Stimulated activated CD8-positive, alpha-beta memory T cell treated with anti-CD3 and anti-CD28 coated beads, Interleukin-15, amount 100 ng/mL, for 1 hour (primary cell): ENCODE results near the gene LYSMD3.

Experiments used
- DNase-seq: peaks from one replicate; pipeline ENCODE4 v3.0.0-alpha.2; 2020; ENCODE audit warnings: low read depth

Gene LYSMD3

GRCh38 chr5:90479611-90480385 is 49.6 kb downstream of the LYSMD3 start:
- DNase-seq = no peak

- DNase-seq = no peak
Measured at GRCh38 chr5:90477621-90478215, 51.7 kb downstream of the LYSMD3 start.

GRCh38 chr5:90477073-90477472 is 52.3 kb downstream of the LYSMD3 start:
- DNase-seq = no peak

- no peak for DNase-seq
Measured at GRCh38 chr5:90476391-90476790, 53.0 kb downstream of the LYSMD3 start.

GRCh38 chr5:90475436-90475980 is 53.9 kb downstream of the LYSMD3 start:
- no peak for DNase-seq

DNA sequence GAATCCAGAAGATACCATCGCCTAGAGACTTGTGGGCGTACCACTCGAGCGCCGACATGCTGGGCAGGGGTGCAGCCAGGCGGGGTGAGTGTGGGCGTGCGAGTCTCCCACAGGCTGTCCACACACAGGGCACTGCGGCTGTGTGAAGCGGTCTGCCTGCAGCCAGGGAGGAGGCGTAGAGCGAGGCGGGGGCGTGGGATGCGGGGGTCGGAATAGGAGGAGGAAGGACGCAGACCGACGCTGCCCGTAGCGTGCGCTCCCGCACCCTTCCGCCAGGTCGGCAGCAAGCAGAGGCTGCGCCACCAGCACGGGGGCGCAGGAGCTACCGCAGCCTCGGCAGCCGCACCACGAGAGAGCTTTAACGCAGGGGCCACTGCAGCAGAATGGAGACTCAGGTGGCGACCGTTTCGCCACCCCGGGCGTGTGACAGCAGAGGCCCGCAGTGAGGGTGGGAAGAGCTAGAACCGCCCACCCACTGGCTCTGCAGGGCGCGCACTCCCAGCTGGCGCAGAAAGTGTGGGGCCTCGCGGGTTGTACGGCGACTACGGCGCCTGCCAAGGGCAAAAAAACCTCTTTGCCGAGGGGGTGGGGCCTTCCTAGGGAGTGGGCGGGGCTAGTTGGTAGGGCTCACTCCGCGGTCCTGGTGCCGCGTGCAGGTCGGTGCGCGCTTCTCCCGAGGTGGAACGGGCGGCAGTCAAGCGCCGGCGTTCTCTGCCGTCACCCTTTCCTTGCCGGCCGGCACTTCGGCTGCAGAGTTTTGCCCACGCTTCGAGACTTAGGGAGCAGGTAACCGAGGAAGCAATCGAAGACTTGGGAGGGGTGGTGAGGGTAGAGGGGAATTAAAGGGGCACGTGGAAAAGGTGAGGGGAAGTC is 54.9 kb downstream of the LYSMD3 start, which contains the start of the genes MBLAC2 and POLR3G:
TSS of gene MBLAC2 (minus strand) at position 537 of the 873 bp plus-strand sequence. CDS start at position 58, 479 bp downstream.
TSS of gene POLR3G (plus strand) at position 630 of the 873 bp plus-strand sequence. CDS start 10,704 bp downstream, outside the sequence.
- peak; percentile 88 for DNase-seq

DNA sequence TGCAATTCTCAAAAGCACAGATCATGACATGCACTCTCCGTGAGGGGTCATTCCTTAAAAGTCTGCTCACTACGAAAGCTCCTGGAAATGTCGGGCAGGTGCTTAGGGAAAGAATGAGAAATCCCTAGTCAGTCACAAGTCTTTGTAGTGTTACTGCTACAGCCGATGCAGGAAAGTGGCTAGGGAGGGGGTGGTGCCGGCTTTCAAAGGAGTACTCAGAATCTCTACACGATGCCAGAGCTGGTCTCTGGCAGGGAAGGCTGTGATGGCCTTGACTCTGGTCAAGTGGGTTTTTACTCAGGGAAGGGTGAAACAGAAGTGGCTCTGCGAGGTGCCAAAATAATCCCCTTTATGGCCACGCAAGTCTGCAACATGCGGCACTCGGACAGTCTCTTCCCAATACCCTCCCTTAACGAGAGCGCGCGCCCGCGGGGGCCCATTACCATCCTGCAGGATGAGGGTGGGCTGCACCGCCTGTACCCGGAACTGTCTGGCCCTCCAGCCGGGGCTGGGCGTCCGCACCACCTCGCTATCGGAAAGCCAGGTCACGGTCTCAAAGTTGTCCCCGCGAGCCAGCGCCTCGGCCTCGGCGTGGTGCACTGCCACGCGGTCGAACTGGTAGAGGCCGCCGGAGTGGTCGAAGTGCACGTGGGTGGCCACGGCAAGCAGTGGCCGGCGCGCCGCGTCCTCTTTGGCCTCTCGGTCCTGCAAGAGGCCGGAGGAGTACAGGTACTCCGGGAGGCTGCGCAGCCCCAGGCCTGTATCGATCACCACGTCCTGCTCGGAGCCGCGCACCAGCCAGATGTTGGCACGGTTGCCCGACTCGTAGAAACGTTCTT is 55.8 kb downstream of the LYSMD3 start:
- DNase-seq = no peak

DNA sequence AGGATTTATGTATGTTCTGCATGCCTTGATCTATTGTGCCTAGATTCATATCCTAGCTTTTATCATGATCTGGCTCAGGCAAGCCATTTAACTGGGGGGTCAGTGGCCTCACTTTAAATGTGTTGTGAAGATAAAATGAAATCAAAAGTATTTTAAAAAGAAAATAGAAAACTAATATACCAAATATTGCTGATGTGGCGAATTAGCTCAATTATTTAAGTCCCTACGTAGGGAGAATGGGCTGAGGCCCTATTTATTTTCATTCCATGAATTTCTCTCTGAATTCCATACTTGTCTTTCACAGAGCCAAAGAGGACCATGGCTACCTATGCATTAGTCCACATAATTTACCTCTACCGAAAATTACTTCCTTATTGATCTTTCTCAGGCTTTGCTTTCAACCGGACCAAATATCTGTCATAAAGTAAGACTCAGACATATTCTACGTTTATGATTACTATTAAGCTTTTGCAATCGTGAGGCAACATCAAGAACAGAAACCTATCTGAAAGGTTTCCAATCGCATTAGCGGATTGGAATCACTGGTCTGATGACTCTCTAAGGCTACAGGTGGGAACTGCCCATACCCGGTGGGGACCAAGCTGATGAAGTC is 56.5 kb downstream of the LYSMD3 start:
- no peak for DNase-seq
